Measurements from ENCODE around the gene RGL2. TPM values are rescaled to one million over a fixed set of nuclear protein-coding genes. Genes with fewer than 3 reads are reported as not detected.
A peak's percentile ranks its signal among the peaks of the same experiment; 100 is the strongest.

RGL2 gene
- total and polyA plus RNA-seq, 2 donors (not counting 3 experiments of a cell fraction or from before 2014, with no cell fraction given), result 87.7 to 90.3 TPM

DNA sequence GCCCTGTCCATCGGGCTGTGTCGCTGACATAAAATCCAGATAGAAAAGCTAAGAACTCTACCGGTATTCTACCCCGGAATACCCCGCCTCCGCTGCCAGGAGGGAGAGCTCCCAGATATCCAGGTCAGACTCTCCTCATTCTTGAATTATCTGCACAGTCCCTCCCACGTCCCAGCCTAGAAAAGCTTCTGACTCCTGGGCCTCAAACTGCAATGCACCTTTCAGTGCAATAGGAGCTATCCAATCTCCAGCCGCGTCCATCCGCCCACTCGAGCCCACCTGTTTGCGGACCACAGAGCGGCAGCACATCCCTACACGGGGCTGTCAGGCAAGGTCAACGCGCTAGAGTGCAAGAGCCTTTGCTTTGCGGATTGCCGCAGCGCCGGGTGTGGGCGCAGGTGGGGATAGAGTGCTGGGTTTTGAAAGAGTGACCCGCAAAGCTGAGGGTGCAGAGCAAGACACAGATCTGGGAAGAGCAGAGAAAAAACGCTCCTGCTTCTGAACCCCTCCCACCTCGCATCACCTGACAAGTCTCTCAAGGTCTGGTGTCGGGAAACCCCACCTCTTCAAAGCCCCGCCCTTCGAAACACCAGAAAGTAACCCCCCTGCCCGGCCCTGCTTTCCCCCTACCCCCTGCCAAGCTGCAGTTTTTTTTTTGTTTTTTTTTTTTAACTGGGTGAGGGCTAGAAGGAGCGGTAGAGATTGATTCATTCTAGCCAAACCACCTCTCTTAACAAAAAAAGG lies 13.8 kb upstream of the RGL2 start:
- intact Hi-C loops (cut with micrococcal nuclease), result loop anchor here (1.0 to 10.0 kb wide), 4 partner anchors 33 to 262 kb away; partner anchors contain the start of genes B3GALT4, HSD17B8, RXRB and SLC39A7
- Histone ChIP-seq H3K36me3 (ENCODE audit: control insufficient read depth in 2 of 2, extremely low read depth in 1 of 2, insufficient read depth in 2 of 2, low read length in 2 of 2) (no peaks in the 10 kb centered on the region), H3K4me1 (ENCODE audit: control insufficient read depth, extremely low read depth, insufficient read depth, low read length) (peaks cover 16% of the 10 kb centered on the region), H4K20me1 (replicated peaks; ENCODE audit: control insufficient read depth, extremely low read depth, insufficient read depth, low read length) (no peaks in the 10 kb centered on the region), H3K27me3 (ENCODE audit: control insufficient read depth in 2 of 2, insufficient read depth in 2 of 2, low read length in 2 of 2) (no peaks in the 10 kb centered on the region), H3K9me3 (replicated peaks; ENCODE audit: control insufficient read depth, insufficient read depth, low read length) (no peaks in the 10 kb centered on the region), H3K27ac (ENCODE audit: insufficient read depth, low read depth, low read length) (no peak overlapping the region), H3K9me1 (replicated peaks; ENCODE audit: control insufficient read depth, extremely low read depth, insufficient read depth, low read length) (no peaks in the 10 kb centered on the region), H3K4me3 (replicated peaks in 1 of 3; ENCODE audit: insufficient read depth in 1 of 3, low read depth in 1 of 3, low read length in 3 of 3) (peak overlapping the region; percentile 37 to 96 (median 65)), H3K79me2 (ENCODE audit: control insufficient read depth, insufficient read depth, low read length) (peaks cover 14% of the 10 kb centered on the region), H3K4me2 (ENCODE audit: insufficient read depth, low read length) (peak overlapping the region; percentile 92), H2AFZ (ENCODE audit: low read depth, low read length) (no peak overlapping the region), H3K9ac (replicated peaks; ENCODE audit: extremely low read depth, insufficient read depth, low read length) (peak overlapping the region; percentile 69)
- dilution Hi-C loops (cut with MboI; ENCODE audit: extremely low pct_ligation_motif_present, low sequenced_read_pairs), result no loop called here
- ChIA-PET POLR2A (no interaction called here), CTCF (interaction anchor here (1.3 to 2.6 kb wide), 4 partner anchors 11 to 36 kb away, joined by 3 to 19 read pairs (median 8); partner anchors contain the start of genes B3GALT4 and RGL2)
- TF ChIP-seq GATA2 (IDR thresholded peaks at IDR 0.05; ENCODE audit: insufficient read depth, insufficient read length, low read depth, low read length) (no peak), POLR2A (IDR thresholded peaks at IDR 0.05; ENCODE audit: low read depth, low read length) (no peak), JUN (IDR thresholded peaks at IDR 0.05; ENCODE audit: borderline replicate concordance, insufficient read depth, insufficient read length, low read depth) (no peak), EZH2 (IDR thresholded peaks at IDR 0.05; ENCODE audit: borderline replicate concordance, low read depth, low read length, severe bottlenecking) (no peak), POLR2AphosphoS5 (IDR thresholded peaks at IDR 0.05; ENCODE audit: insufficient read depth, low read depth, low read length) (no peak)
- TF ChIP-seq, protein P1, sequence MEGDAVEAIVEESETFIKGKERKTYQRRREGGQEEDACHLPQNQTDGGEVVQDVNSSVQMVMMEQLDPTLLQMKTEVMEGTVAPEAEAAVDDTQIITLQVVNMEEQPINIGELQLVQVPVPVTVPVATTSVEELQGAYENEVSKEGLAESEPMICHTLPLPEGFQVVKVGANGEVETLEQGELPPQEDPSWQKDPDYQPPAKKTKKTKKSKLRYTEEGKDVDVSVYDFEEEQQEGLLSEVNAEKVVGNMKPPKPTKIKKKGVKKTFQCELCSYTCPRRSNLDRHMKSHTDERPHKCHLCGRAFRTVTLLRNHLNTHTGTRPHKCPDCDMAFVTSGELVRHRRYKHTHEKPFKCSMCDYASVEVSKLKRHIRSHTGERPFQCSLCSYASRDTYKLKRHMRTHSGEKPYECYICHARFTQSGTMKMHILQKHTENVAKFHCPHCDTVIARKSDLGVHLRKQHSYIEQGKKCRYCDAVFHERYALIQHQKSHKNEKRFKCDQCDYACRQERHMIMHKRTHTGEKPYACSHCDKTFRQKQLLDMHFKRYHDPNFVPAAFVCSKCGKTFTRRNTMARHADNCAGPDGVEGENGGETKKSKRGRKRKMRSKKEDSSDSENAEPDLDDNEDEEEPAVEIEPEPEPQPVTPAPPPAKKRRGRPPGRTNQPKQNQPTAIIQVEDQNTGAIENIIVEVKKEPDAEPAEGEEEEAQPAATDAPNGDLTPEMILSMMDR (IDR thresholded peaks at IDR 0.05; ENCODE audit: extremely low read depth in 1 of 2, insufficient read depth in 1 of 2, low read depth in 1 of 2, low read length in 2 of 2), result no peak
- FAIRE-seq (peak; percentile 31), DNase-seq (ENCODE audit: low read depth, low spot score) (peak; percentile 39)
- no TSS peak for BruUV-seq (replicated peaks)

All from endothelial cell of umbilical vein (primary cell).